Stimulated activated CD4-positive, alpha-beta T cell treated with anti-CD3 and anti-CD28 coated beads, Interleukin-12 subunit alpha, Interleukin-12 subunit beta, amount 100 ng/mL, for 48 hours (primary cell): ENCODE data around the gene GLIS1.

Source experiments
- DNase-seq, 3 donors: peaks; one replicate each; pipeline ENCODE4 v3.0.0-alpha.2; 2020; ENCODE audit warnings: low read depth in 2 of 3, low spot score in 1 of 3

GLIS1 gene

DNA sequence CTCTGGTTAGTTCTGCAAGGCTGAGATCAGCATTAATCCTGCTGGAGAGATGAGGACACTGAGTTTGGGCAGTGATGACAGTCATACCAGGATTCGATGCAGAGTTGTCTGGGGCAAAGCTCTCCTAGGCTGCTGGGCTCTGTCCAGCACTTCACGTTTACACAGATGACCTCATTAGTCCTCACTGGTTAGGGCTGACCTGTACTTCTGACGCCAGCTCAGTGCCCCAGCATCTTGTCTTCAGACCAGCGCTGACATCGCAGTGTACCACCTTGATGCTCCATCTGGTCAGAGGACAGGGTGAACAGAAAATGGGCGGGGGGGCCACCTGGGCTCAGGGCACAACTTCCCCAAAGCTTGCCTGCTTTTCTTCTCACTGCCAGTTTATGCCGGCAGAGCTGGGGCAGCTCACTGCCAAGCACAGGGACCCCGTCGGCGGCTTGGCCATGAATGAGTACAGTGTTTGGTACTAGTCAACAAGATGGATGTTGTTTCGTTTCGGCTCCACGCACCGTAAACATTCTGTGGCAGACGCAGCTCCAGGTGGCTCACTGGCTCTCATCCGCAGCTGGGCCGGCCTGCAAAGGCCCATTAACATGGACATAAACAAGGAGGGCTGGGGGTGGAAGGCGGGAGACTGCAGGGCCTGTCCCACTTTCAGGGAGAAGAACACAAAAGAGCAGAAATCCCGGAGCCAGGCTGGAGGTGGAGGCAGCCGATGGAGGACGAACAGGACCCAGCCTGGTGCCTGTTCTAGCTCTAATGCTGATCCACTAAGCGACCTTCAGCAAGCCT, 118.7 kb downstream of the GLIS1 start:
- no peak for DNase-seq

DNA sequence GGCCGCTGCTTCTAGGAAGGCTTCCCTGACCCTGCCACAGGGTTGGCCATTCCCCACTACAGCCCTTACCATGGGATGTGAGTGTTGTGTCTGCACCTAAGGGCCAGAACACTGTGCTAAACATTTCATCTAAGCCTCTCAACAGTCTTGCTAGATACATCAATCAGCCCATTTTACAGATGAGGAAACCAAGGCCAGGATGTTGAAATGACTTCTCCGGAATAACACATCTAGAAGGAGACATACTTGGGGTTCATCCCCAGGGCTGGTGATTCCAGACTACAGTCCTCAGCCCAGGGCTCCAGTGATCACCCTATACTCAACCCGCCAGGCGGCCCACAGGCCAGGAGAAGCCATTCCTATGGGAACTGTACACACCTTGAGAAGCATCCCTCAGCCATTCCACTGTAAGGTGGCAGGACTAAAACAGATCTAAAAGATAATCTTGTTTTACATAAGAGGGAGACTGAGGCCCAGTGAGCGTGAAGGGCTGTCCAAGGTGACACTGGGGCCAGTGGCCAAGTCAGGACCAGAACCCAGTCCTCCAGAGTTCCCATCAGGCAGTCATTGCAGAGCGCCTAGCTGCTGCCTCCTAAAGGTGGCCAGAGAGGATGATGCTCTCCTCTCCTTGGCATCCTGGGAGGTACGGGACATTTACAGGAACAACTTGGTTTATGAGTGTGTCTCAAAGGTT, 119.5 kb downstream of the GLIS1 start:
- DNase-seq: no peak

DNA sequence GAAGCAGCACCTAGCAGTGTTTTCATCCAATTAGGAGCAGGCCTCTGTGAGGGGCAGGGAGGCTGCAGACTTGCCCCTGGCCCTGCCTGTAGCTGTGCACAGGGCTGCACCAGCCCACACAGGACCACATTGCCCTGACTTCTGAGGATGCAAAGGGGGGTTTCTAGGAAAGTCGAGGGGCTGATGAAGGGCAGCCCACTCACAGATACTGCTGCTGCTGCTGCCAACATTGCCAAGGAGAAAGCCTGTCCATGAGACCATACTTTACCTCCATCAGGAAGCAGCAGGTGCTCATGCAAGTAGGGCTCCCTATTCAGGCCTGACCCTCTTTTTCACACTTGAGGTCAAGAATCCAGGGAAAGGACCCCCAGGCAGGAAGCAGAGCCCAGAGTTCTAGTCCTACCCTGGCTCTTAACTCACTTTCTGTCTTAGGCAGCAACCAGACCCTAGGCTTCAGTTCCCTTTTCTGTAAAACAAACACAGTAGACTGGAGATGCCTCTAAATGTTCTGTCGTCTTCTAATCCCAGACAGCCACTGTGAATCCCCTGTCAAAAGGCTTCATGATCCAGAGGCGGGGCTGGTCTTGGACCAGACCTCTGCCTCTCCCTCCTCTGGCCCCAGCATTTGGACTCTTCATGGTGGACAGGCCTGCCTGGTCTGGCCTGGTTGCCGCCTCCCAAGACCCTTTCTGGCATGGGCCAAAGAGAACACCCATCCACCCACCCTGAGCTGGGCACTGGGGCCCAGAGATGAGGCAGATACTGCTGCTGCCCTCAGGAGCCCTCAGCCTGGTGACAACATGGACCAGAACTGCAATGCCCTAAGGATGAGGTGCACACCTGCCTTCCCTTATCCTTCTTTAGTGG, 120.2 kb downstream of the GLIS1 start:
- no peak for DNase-seq

DNA sequence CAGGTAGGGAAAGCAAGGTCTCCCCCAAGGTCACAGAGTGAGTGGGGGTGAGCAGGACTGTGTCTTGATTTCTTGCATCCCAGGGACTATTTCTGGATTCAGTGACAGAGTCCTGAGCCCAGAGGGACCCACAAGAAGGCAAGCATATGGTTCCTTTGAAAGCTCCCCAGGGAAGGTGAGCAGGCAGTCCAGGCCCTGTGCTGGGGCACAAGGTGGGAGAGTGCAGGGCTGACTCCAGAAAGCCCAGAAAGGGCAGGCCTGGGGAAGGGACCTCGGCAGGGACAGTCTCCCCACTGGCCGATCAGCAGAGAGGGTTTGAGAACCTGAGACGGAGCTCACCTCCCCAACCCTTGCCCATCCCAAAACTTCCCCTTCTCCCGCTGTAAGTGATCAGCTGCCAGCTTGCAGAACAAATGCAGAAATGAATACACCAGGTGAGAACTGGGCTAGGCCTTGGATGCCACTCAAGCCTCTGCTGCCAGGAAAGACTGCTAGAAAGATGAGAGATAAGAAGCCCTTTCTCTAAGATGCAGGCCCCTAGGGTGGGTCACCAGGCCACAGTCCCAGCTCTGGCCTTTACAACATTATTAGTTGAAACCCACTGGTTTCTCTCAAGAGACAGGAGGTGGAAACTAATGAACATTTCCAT, 121.0 kb downstream of the GLIS1 start:
- no peak for DNase-seq

DNA sequence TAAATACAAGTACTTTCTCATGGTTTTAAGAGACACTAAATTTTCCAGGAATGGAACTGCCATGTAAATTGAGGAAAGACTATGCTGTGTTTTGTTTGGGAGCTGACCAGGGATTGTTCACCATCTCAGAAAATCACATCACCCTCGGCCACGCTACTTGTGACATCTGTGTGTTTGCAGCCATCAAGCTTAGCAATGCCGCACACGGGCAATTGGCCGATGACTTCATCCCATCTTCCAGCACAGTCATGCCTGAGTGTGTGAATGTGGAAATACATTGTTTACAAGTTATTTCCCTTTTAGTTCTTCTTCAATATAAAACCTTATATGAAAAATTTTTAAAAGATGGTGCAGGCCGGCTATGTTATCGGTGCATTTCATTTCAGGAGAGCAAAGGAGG, 121.6 kb downstream of the GLIS1 start:
- DNase-seq: no peak

- DNase-seq: no peak
Measured at GRCh38 chr1:53616927-53617326, 122.0 kb downstream of the GLIS1 start.

GRCh38 chr1:53616511-53616910, 122.5 kb downstream of the GLIS1 start:
- no peak for DNase-seq

- DNase-seq: no peak
Measured at GRCh38 chr1:53615101-53615500, 123.9 kb downstream of the GLIS1 start.

- no peak for DNase-seq
Measured at GRCh38 chr1:53614231-53615021, 124.5 kb downstream of the GLIS1 start.

- DNase-seq: no peak
Measured at GRCh38 chr1:53608676-53609075, 130.3 kb downstream of the GLIS1 start.

DNA sequence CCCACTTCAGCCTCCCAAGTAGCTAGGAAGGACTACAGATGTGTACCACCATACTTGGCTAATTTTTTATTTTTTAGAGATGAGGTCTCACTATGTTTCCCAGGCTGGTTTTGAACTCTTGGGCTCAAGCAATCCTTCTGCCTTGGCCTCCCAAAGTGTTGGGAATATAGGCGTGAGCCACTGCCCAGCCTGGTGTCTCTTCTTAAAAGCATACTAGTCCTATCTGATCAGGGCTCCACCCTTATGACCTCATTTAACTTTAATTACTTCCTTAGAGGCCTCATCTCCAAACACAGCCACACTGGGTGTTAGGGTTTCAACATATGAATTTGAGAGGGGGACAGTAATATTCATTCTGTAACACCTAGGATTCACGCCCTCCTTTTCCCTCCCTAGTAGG, 130.9 kb downstream of the GLIS1 start:
- DNase-seq: no peak

DNA sequence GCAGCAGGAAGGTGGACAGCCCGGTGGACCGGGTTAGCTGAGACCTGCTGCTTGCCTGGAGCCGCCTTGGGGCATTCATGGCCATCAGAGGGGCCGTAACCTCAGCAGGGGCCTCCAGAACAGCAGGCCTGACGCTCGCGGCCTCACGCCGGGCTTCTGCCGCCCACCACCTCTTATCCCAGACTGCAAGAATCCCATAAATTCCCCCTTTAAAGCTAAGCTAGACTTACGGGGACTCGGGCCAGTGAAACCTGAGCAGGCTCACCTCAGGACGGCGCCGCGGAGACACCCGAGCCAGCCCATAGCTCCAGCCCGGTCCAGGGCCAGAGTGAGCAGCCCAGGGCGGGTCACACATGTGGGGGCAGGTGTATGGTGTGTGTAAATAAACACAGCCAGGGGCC, 132.3 kb downstream of the GLIS1 start:
- no peak for DNase-seq

GRCh38 chr1:53606197-53606596, 132.8 kb downstream of the GLIS1 start:
- no peak for DNase-seq

DNA sequence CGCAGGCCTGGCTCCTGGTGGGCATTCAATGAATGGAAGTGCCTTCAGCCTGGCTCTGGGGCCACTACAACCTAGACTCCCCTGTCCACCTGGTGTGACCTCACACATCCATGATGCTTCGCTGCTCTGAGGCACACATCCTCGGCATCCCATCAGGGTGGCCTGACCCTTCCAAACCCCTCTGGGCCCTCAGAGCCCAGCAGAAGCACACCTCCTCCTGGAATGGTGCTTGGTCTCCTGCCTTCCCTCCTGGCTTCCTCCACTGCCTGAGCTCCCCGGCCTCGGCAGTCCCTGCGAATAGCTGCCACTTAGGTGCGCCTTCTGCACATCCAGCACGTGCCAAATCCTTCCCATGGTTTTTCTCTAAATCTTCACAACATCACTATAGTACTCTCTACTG, 133.8 kb downstream of the GLIS1 start:
- no peak for DNase-seq

DNA sequence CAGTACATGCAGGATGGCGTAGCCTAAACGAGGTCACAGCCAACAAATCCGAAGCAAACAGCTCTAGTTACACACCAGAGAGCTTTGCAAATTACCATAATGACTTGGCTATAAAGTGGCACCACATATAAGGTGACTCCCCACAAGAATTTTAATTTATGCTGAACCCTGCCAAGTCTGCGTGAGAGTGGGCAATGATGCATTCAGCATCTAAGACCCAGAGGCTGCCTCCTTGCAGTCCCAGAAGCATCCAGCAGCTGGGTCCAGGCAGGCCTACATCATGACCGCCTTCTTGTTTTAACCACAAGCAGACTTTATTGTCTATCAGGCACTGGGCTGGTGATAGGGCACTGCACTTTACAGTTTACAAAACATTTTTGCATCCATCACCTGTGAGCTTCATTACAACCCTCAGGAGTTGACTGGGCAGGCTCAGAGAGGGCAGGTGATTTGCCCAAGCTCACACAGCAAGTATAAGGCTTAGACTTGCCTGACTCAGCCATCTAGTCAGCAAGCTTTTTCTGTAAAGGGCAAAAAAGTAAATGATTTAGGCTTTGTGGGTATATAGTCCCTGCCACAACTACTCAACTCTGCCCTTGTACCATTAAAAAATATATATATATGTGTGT, 134.6 kb downstream of the GLIS1 start:
- no peak for DNase-seq

GRCh38 chr1:53603431-53603830, 135.5 kb downstream of the GLIS1 start:
- no peak for DNase-seq

DNA sequence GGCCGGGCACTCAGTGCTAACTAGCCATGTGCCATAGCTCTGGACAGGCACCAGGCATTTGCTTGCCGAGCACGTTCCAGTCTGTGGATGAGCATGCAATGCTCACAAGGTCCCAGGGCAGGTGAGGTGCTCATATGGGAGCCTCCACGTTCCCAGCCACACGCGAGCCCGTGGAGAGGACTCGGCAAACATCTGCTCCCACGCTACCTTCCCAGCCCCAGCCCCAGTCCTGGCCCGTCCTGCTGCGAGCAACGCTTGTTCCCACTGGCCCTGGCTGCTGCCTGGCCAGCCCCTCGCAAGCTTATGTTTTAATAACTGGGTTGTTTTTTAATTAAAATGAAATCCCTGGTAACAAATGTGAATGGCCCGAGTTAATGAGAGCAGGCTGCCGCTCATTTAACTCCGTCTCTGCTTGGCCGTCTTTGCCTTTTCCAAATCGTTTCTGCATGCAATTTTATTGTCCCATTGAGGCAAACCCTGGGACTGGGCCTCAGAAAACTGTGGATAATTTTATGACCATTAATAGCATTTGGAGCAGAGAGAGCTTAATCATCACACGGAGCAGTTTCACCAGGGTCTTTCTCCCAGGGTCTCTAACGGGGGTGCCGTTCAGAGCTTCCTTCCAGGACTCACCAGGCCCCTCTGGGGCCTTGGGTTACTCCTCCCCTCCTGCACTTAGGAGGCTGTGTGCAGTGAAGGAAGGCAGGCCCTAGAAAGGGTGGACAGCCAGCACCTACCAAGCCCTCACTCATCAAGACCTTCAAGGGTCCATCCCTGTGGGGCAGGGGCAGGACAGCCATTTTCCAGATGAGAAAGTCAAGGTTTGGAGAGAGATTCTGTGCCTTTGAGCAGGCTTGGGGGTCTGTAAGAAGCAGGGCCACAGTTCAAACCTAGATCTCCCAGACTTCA, 136.8 kb downstream of the GLIS1 start:
- no peak for DNase-seq

GRCh38 chr1:53601031-53601745, 137.8 kb downstream of the GLIS1 start:
- DNase-seq: no peak
